WTC11 (cell line): ENCODE data around the gene FFAR3. TPM values are rescaled to one million over a fixed set of nuclear protein-coding genes. Genes with fewer than 3 reads are reported as not detected.

Experiments used
- ATAC-seq: fragments of 200-7000 bp; cut with Tn5 transposase; 2 replicates; pipeline ENCODE4 v1.10.0; 2021; ENCODE audit warnings: mild to moderate bottlenecking, moderate library complexity
- CTCF ChIA-PET: fragments of 300-600 bp; sonication (Branson Sonifier 250); formaldehyde crosslinking; loops from one replicate; lab custom pipeline; 2021; ENCODE audit warnings: antibody characterized with exemption; lab: Charles Lee
- POLR2A ChIA-PET: fragments of 350-600 bp; sonication (Branson Sonifier 250); formaldehyde crosslinking; loops from one replicate; lab custom pipeline; 2021; ENCODE audit warnings: antibody characterized with exemption; lab: Charles Lee
- DNase-seq: peaks from one replicate; pipeline ENCODE4 v3.0.0; 2021; ENCODE audit warnings: low spot score
- H3K27ac Mint-ChIP-seq: 2 replicates; pipeline ENCODE4 v1.8.0; 2021; ENCODE audit warnings: mixed read lengths
- H3K27me3 Mint-ChIP-seq: 2 replicates; pipeline ENCODE4 v1.8.0; 2021; ENCODE audit warnings: low read depth, mild to moderate bottlenecking, moderate library complexity, mixed read lengths
- H3K36me3 Mint-ChIP-seq: 2 replicates; pipeline ENCODE4 v1.8.0; 2021; ENCODE audit warnings: mixed read lengths
- H3K4me1 Mint-ChIP-seq: 2 replicates; pipeline ENCODE4 v1.8.0; 2022; ENCODE audit warnings: mixed read lengths
- H3K4me3 Mint-ChIP-seq: 2 replicates; pipeline ENCODE4 v1.8.0; 2021; ENCODE audit warnings: mild to moderate bottlenecking, moderate library complexity, mixed read lengths
- H3K9me3 Mint-ChIP-seq: 2 replicates; pipeline ENCODE4 v1.8.0; 2021; ENCODE audit warnings: mixed read lengths
- CBFB ChIP-seq: sonication (generic); formaldehyde crosslinking; IDR thresholded peaks from 2 replicates; pipeline ENCODE4 v1.8.1; 2022; ENCODE audit warnings: mild to moderate bottlenecking, low read depth, missing genetic modification reagents
- CREB1 ChIP-seq: sonication (generic); formaldehyde crosslinking; IDR thresholded peaks from 2 replicates; pipeline ENCODE4 v1.8.0; 2023; ENCODE audit warnings: mild to moderate bottlenecking, missing genetic modification reagents
- ETV6 ChIP-seq: sonication (generic); formaldehyde crosslinking; IDR thresholded peaks from 2 replicates; pipeline ENCODE4 v1.8.1; 2022; ENCODE audit warnings: mild to moderate bottlenecking, missing genetic modification reagents
- FOXP1 ChIP-seq: sonication (generic); formaldehyde crosslinking; IDR thresholded peaks from 2 replicates; pipeline ENCODE4 v1.8.0; 2022; ENCODE audit warnings: missing genetic modification reagents, mild to moderate bottlenecking, moderate library complexity, borderline replicate concordance
- FOXP4 ChIP-seq: sonication (generic); formaldehyde crosslinking; IDR thresholded peaks from 2 replicates; pipeline ENCODE4 v1.8.0; 2022; ENCODE audit warnings: mild to moderate bottlenecking, missing genetic modification reagents
- GTF2I ChIP-seq: fragments of 250-450 bp; sonication (Bioruptor Pico); conservative IDR thresholded peaks from 2 replicates; pipeline ENCODE4 v1.4.0; 2021; ENCODE audit warnings: mild to moderate bottlenecking
- NFATC4 ChIP-seq: fragments of 250-450 bp; sonication (Bioruptor Pico); IDR thresholded peaks from 2 replicates; pipeline ENCODE4 v1.9.0; 2021; ENCODE audit warnings: mild to moderate bottlenecking
- NR1H2 ChIP-seq: sonication (generic); formaldehyde crosslinking; IDR thresholded peaks from 2 replicates; pipeline ENCODE4 v1.9.0; 2021; ENCODE audit warnings: mild to moderate bottlenecking, moderate library complexity, missing genetic modification reagents
- NR2C2 ChIP-seq: sonication (generic); formaldehyde crosslinking; IDR thresholded peaks from 2 replicates; pipeline ENCODE4 v1.8.0; 2022; ENCODE audit warnings: mild to moderate bottlenecking, missing genetic modification reagents
- OVOL2 ChIP-seq: fragments of 250-450 bp; sonication (Bioruptor Pico); IDR thresholded peaks from 2 replicates; pipeline ENCODE4 v1.9.0; 2021; ENCODE audit warnings: mild to moderate bottlenecking, borderline replicate concordance
- ZBTB21 ChIP-seq: sonication (generic); formaldehyde crosslinking; IDR thresholded peaks from 2 replicates; pipeline ENCODE4 v1.8.1; 2023; ENCODE audit warnings: mild to moderate bottlenecking, missing genetic modification reagents, borderline replicate concordance
- ZNF396 ChIP-seq: fragments of 250-450 bp; sonication (Bioruptor Pico); IDR thresholded peaks from 2 replicates; pipeline ENCODE4 v1.8.0; 2021; ENCODE audit warnings: mild to moderate bottlenecking, moderate library complexity, borderline replicate concordance
- ZNF425 ChIP-seq: fragments of 250-450 bp; sonication (Bioruptor Pico); conservative IDR thresholded peaks from 2 replicates; pipeline ENCODE4 v1.9.0; 2021; ENCODE audit warnings: mild to moderate bottlenecking
- total RNA-seq: library from RNA; stranded (reverse); gene quantifications from 3 replicates; pipeline ENCODE4 v1.2.3, GENCODE V29; 2021
- TF ChIP-seq, protein P1 (sequence below): sonication (generic); formaldehyde crosslinking; conservative IDR thresholded peaks from 2 replicates; pipeline ENCODE4 v1.8.1; 2023; ENCODE audit warnings: mild to moderate bottlenecking, low read depth, missing genetic modification reagents, moderate library complexity
- TF ChIP-seq, protein P2 (sequence below): fragments of 250-450 bp; sonication (Bioruptor Pico); IDR thresholded peaks from 2 replicates; pipeline ENCODE4 v1.8.0; 2021; ENCODE audit warnings: mild to moderate bottlenecking
- TF ChIP-seq, protein P3 (sequence below): sonication (generic); formaldehyde crosslinking; IDR thresholded peaks from 2 replicates; pipeline ENCODE4 v1.8.0; 2023; ENCODE audit warnings: missing genetic modification reagents
- TF ChIP-seq, protein P4 (sequence below): sonication (generic); formaldehyde crosslinking; IDR thresholded peaks from 2 replicates; pipeline ENCODE4 v1.8.0; 2022; ENCODE audit warnings: missing genetic modification reagents
- TF ChIP-seq, protein P5 (sequence below): sonication (generic); formaldehyde crosslinking; IDR thresholded peaks from 2 replicates; pipeline ENCODE4 v1.8.1; 2022; ENCODE audit warnings: low read depth, mild to moderate bottlenecking, moderate library complexity, missing genetic modification reagents, borderline replicate concordance
- TF ChIP-seq, protein P6 (sequence below): sonication (generic); formaldehyde crosslinking; conservative IDR thresholded peaks from 2 replicates; pipeline ENCODE4 v1.8.1; 2022; ENCODE audit warnings: mild to moderate bottlenecking, missing genetic modification reagents
- TF ChIP-seq, protein P7 (sequence below): sonication (generic); formaldehyde crosslinking; IDR thresholded peaks from 2 replicates; pipeline ENCODE4 v1.8.1; 2022; ENCODE audit warnings: mild to moderate bottlenecking, moderate library complexity, missing genetic modification reagents

FFAR3 gene
- total RNA-seq, 1 experiment from 2014 or later = not detected

DNA sequence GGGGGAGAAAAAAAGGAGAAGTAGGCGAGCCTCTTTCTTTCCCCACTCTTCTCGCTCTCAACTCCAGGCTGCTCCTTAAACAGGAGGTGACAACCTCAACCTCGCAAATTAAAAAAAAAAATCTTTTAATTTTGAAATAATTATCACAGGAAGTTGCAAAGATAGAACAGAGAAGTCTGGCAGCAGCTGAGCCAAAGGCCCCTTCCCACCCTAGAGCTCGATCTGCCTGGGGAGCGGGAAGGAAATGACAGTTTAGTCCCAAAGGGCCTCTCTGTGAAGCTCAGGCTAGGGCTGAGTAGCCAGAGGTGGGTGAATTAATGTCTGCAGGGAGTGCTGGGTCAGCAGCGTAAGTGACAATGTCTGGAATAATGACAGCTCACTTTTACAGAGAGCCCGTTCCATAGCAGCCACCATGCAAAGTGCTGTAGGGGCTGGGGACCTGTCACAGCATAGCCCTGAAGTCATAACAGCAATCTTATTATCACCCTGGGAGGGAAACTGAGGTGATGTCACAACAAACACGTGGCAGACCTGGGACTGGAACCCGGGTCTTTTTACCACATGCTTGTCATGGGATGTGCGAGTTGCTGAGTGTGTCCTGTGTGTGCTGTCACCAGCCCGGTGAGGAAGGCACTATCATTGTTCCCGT is 38.1 kb upstream of the FFAR3 start (continued):
- TF ChIP-seq, protein P1, sequence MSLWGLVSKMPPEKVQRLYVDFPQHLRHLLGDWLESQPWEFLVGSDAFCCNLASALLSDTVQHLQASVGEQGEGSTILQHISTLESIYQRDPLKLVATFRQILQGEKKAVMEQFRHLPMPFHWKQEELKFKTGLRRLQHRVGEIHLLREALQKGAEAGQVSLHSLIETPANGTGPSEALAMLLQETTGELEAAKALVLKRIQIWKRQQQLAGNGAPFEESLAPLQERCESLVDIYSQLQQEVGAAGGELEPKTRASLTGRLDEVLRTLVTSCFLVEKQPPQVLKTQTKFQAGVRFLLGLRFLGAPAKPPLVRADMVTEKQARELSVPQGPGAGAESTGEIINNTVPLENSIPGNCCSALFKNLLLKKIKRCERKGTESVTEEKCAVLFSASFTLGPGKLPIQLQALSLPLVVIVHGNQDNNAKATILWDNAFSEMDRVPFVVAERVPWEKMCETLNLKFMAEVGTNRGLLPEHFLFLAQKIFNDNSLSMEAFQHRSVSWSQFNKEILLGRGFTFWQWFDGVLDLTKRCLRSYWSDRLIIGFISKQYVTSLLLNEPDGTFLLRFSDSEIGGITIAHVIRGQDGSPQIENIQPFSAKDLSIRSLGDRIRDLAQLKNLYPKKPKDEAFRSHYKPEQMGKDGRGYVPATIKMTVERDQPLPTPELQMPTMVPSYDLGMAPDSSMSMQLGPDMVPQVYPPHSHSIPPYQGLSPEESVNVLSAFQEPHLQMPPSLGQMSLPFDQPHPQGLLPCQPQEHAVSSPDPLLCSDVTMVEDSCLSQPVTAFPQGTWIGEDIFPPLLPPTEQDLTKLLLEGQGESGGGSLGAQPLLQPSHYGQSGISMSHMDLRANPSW (CRISPR knock-in tag) = no peak
- TF ChIP-seq, protein P2, sequence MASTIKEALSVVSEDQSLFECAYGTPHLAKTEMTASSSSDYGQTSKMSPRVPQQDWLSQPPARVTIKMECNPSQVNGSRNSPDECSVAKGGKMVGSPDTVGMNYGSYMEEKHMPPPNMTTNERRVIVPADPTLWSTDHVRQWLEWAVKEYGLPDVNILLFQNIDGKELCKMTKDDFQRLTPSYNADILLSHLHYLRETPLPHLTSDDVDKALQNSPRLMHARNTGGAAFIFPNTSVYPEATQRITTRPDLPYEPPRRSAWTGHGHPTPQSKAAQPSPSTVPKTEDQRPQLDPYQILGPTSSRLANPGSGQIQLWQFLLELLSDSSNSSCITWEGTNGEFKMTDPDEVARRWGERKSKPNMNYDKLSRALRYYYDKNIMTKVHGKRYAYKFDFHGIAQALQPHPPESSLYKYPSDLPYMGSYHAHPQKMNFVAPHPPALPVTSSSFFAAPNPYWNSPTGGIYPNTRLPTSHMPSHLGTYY (CRISPR knock-in tag) = no peak

DNA sequence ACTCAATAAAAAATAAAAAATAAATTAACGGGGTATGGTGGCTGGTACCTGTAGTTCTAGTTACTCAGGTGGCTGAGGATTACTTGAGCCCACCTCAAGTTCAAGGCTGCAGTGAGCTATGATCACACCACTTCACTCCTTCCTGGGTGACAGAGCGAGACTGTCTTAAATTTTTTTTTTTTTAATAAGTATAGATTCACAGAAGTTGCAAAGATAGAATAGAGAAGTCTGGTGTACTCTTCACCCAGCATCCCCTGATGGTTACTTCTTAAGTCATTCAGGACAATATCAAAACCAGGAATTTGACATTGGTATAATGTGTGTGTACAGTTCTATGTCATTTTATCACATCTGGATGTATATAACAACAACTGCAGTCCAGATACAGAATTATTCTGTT is 37.0 kb upstream of the FFAR3 start:
- ATAC-seq = no peak
- peaks cover 8% of the 10 kb centered on the region for H3K27me3 Mint-ChIP-seq
- no peak for DNase-seq
- ChIA-PET CTCF (no interaction called here), POLR2A (no interaction called here)
- peaks cover 13% of the 10 kb centered on the region for H3K9me3 Mint-ChIP-seq
- no peak overlapping the region for H3K4me3 Mint-ChIP-seq
- H3K27ac Mint-ChIP-seq = no peak overlapping the region
- H3K36me3 Mint-ChIP-seq = 0 out of 2 replicates have a peak, but pooled peaks cover 2% of the 10 kb centered on the region
- no peaks in the 10 kb centered on the region for H3K4me1 Mint-ChIP-seq
- TF ChIP-seq, protein P3, sequence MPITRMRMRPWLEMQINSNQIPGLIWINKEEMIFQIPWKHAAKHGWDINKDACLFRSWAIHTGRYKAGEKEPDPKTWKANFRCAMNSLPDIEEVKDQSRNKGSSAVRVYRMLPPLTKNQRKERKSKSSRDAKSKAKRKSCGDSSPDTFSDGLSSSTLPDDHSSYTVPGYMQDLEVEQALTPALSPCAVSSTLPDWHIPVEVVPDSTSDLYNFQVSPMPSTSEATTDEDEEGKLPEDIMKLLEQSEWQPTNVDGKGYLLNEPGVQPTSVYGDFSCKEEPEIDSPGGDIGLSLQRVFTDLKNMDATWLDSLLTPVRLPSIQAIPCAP (CRISPR knock-in tag) = no peak
- no peak for TF ChIP-seq ZNF425 (CRISPR knock-in tag)
- TF ChIP-seq, protein P4, sequence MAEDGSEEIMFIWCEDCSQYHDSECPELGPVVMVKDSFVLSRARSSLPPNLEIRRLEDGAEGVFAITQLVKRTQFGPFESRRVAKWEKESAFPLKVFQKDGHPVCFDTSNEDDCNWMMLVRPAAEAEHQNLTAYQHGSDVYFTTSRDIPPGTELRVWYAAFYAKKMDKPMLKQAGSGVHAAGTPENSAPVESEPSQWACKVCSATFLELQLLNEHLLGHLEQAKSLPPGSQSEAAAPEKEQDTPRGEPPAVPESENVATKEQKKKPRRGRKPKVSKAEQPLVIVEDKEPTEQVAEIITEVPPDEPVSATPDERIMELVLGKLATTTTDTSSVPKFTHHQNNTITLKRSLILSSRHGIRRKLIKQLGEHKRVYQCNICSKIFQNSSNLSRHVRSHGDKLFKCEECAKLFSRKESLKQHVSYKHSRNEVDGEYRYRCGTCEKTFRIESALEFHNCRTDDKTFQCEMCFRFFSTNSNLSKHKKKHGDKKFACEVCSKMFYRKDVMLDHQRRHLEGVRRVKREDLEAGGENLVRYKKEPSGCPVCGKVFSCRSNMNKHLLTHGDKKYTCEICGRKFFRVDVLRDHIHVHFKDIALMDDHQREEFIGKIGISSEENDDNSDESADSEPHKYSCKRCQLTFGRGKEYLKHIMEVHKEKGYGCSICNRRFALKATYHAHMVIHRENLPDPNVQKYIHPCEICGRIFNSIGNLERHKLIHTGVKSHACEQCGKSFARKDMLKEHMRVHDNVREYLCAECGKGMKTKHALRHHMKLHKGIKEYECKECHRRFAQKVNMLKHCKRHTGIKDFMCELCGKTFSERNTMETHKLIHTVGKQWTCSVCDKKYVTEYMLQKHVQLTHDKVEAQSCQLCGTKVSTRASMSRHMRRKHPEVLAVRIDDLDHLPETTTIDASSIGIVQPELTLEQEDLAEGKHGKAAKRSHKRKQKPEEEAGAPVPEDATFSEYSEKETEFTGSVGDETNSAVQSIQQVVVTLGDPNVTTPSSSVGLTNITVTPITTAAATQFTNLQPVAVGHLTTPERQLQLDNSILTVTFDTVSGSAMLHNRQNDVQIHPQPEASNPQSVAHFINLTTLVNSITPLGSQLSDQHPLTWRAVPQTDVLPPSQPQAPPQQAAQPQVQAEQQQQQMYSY (CRISPR knock-in tag) = no peak
- TF ChIP-seq OVOL2 (CRISPR knock-in tag) = no peak
- no peak for TF ChIP-seq FOXP4 (CRISPR knock-in tag)
- no peak for TF ChIP-seq ZNF396 (CRISPR knock-in tag)
- TF ChIP-seq CREB1 (CRISPR knock-in tag) = no peak
- TF ChIP-seq GTF2I = no peak
- no peak for TF ChIP-seq CBFB (CRISPR knock-in tag)
- TF ChIP-seq, protein P5, sequence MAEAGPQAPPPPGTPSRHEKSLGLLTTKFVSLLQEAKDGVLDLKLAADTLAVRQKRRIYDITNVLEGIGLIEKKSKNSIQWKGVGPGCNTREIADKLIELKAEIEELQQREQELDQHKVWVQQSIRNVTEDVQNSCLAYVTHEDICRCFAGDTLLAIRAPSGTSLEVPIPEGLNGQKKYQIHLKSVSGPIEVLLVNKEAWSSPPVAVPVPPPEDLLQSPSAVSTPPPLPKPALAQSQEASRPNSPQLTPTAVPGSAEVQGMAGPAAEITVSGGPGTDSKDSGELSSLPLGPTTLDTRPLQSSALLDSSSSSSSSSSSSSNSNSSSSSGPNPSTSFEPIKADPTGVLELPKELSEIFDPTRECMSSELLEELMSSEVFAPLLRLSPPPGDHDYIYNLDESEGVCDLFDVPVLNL (CRISPR knock-in tag) = no peak
- TF ChIP-seq, protein P6, sequence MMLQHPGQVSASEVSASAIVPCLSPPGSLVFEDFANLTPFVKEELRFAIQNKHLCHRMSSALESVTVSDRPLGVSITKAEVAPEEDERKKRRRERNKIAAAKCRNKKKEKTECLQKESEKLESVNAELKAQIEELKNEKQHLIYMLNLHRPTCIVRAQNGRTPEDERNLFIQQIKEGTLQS (CRISPR knock-in tag) = no peak
- TF ChIP-seq NR1H2 = no peak
- TF ChIP-seq ETV6 = no peak
- no peak for TF ChIP-seq FOXP1 (CRISPR knock-in tag)
- TF ChIP-seq NFATC4 (CRISPR knock-in tag) = no peak
- no peak for TF ChIP-seq ZBTB21
- TF ChIP-seq NR2C2 (CRISPR knock-in tag) = no peak
- TF ChIP-seq, protein P7, sequence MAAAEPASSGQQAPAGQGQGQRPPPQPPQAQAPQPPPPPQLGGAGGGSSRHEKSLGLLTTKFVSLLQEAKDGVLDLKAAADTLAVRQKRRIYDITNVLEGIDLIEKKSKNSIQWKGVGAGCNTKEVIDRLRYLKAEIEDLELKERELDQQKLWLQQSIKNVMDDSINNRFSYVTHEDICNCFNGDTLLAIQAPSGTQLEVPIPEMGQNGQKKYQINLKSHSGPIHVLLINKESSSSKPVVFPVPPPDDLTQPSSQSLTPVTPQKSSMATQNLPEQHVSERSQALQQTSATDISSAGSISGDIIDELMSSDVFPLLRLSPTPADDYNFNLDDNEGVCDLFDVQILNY = no peak
